ENCODE results near the gene FIG4. TPM values are rescaled to one million over a fixed set of nuclear protein-coding genes. Genes with fewer than 3 reads are reported as not detected.
A peak's percentile ranks its signal among the peaks of the same experiment; 100 is the strongest.

Gene FIG4
- total RNA-seq, 1 donor from 2014 or later, result 8.4 TPM

GRCh38 chr6:109783250-109783986 is 92.3 kb downstream of the FIG4 start:
- DNase-seq (ENCODE audit: missing footprints), result no peak

GRCh38 chr6:109787312-109787711 is 96.2 kb downstream of the FIG4 start:
- DNase-seq (ENCODE audit: missing footprints) (no peak), ATAC-seq (no peak)
- intact Hi-C loops (cut with DNase I), result no loop called here

More at GRCh38 chr6:109783250-109783986, 92.3 kb downstream of the FIG4 start:
- intact Hi-C loops (cut with DNase I), result no loop called here
- no peak for ATAC-seq

GRCh38 chr6:109788687-109789086 is 97.6 kb downstream of the FIG4 start:
- intact Hi-C loops (cut with DNase I), result no loop called here
- ATAC-seq (no peak), DNase-seq (ENCODE audit: missing footprints) (no peak)

GRCh38 chr6:109790131-109790530 is 99.0 kb downstream of the FIG4 start:
- intact Hi-C loops (cut with DNase I), result no loop called here
- no peak for ATAC-seq
- no peak for DNase-seq (ENCODE audit: missing footprints)

- intact Hi-C loops (cut with DNase I), result no loop called here
- DNase-seq (ENCODE audit: missing footprints) (no peak), ATAC-seq (no peak)
Observed at GRCh38 chr6:109791301-109791700, 100.2 kb downstream of the FIG4 start.

- DNase-seq (ENCODE audit: missing footprints) (no peak), ATAC-seq (no peak)
- intact Hi-C loops (cut with DNase I), result no loop called here
Observed at GRCh38 chr6:109793021-109793420, 101.9 kb downstream of the FIG4 start.

- ATAC-seq, result peak; percentile 94
- DNase-seq (ENCODE audit: missing footprints), result no peak
- intact Hi-C loops (cut with DNase I), result no loop called here
Observed at GRCh38 chr6:109793792-109794191, 102.7 kb downstream of the FIG4 start.

- ATAC-seq, result peak; percentile 28
- intact Hi-C loops (cut with DNase I), result no loop called here
- DNase-seq (ENCODE audit: missing footprints), result no peak
Observed at GRCh38 chr6:109794201-109794923, 103.3 kb downstream of the FIG4 start.

- intact Hi-C loops (cut with DNase I), result no loop called here
- ATAC-seq (no peak), DNase-seq (ENCODE audit: missing footprints) (no peak)
Observed at GRCh38 chr6:109795994-109796555, 105.0 kb downstream of the FIG4 start.

GRCh38 chr6:109799129-109799528 is 108.0 kb downstream of the FIG4 start:
- intact Hi-C loops (cut with DNase I), result no loop called here
- no peak for DNase-seq (ENCODE audit: missing footprints)
- ATAC-seq, result no peak

- intact Hi-C loops (cut with DNase I), result no loop called here
- DNase-seq (ENCODE audit: missing footprints) (no peak), ATAC-seq (no peak)
Observed at GRCh38 chr6:109799664-109800063, 108.6 kb downstream of the FIG4 start.

- DNase-seq (ENCODE audit: missing footprints), result no peak
- no peak for ATAC-seq
- intact Hi-C loops (cut with DNase I), result no loop called here
Observed at GRCh38 chr6:109800771-109801170, 109.7 kb downstream of the FIG4 start.

GRCh38 chr6:109801794-109802193 is 110.7 kb downstream of the FIG4 start:
- ATAC-seq, result no peak
- no peak for DNase-seq (ENCODE audit: missing footprints)
- intact Hi-C loops (cut with DNase I), result no loop called here

GRCh38 chr6:109804020-109804419 is 112.9 kb downstream of the FIG4 start:
- ATAC-seq, result no peak
- DNase-seq (ENCODE audit: missing footprints), result no peak
- intact Hi-C loops (cut with DNase I), result no loop called here

- no peak for DNase-seq (ENCODE audit: missing footprints)
- intact Hi-C loops (cut with DNase I), result no loop called here
- ATAC-seq, result no peak
Observed at GRCh38 chr6:109807881-109808280, 116.8 kb downstream of the FIG4 start.

- intact Hi-C loops (cut with DNase I), result no loop called here
- no peak for DNase-seq (ENCODE audit: missing footprints)
- ATAC-seq, result no peak
Observed at GRCh38 chr6:109808837-109809236, 117.7 kb downstream of the FIG4 start.

GRCh38 chr6:109815054-109815453 is 124.0 kb downstream of the FIG4 start:
- intact Hi-C loops (cut with DNase I), result no loop called here
- ATAC-seq, result no peak
- no peak for DNase-seq (ENCODE audit: missing footprints)

- intact Hi-C loops (cut with DNase I), result no loop called here
- ATAC-seq (peak; percentile 65), DNase-seq (ENCODE audit: missing footprints) (no peak)
Observed at GRCh38 chr6:109816452-109817374, 125.6 kb downstream of the FIG4 start.

- intact Hi-C loops (cut with DNase I), result no loop called here
- no peak for DNase-seq (ENCODE audit: missing footprints)
- ATAC-seq, result no peak
Observed at GRCh38 chr6:109820706-109821350, 129.7 kb downstream of the FIG4 start.

Measured in Right ventricle myocardium inferior (tissue), 1 donor.